ENCODE data around the gene ZC3HAV1. TPM values are rescaled to one million over a fixed set of nuclear protein-coding genes. Genes with fewer than 3 reads are reported as not detected.

The ZC3HAV1 gene
- total and polyA plus RNA-seq, 9 of the 15 experiments (the other 6 are each of a cell fraction or from before 2014, with no cell fraction given) = 11.9 to 40.5 (median 23.9) TPM

GRCh38 chr7:139118805-139119485 is 9.4 kb upstream of the ZC3HAV1 start (continued):
- TF ChIP-seq CHD7 (IDR thresholded peaks at IDR 0.05; ENCODE audit: low read depth, low read length) = no peak
- TF ChIP-seq ZNF140 (CRISPR knock-in tag; IDR thresholded peaks at IDR 0.05) = 0 out of 2 replicates have a peak, but pooled peaks have one; percentile 21
- peak; percentile 59 for TF ChIP-seq EP400 (IDR thresholded peaks at IDR 0.05)
- TF ChIP-seq CHAMP1 (IDR thresholded peaks at IDR 0.05) = no peak

Measured in K562 (cell line).